OCI-LY3 (cell line): Measurements from ENCODE around the gene AKAP6.

ENCODE experiments used
- CTCF ChIP-seq: fragments of 200-600, 300-600 bp; sonication (generic); IDR thresholded peaks from 2 replicates; pipeline ENCODE4 v1.5.1; 2014; ENCODE audit warnings: antibody characterized with exemption, low read length, low read depth
- EZH2phosphoT487 ChIP-seq: fragments of 200-600 bp; shearing (Covaris generic); IDR thresholded peaks from 2 replicates; pipeline ENCODE4 v1.6.1; 2018; ENCODE audit warnings: antibody characterized with exemption, mixed run types, low read depth

GRCh38 chr14:32707742-32708500 is 378.8 kb downstream of the AKAP6 start:
- TF ChIP-seq CTCF (no peak), EZH2phosphoT487 (no peak)
